CD4-positive, alpha-beta T cell (primary cell): ENCODE data around the gene NXPE1. TPM values are rescaled to one million over a fixed set of nuclear protein-coding genes. Genes with fewer than 3 reads are reported as not detected.

Source experiments
- ATAC-seq: fragments of 200-7000 bp; cut with Tn5 transposase; one replicate; pipeline ENCODE4 v1.10.0; 2022; ENCODE audit warnings: mild to moderate bottlenecking; ENCODE audit not compliant: poor library complexity
- CTCF ChIA-PET: fragments of 350-600 bp; sonication (Branson Sonifier 250); formaldehyde crosslinking; loops from one replicate; lab custom pipeline; 2021; ENCODE audit warnings: antibody characterized with exemption, inconsistent platforms; lab: Charles Lee
- POLR2A ChIA-PET: fragments of 350-600 bp; sonication (Branson Sonifier 250); formaldehyde crosslinking; loops from one replicate; lab custom pipeline; 2021; ENCODE audit warnings: antibody characterized with exemption, inconsistent platforms; lab: Charles Lee
- DNase-seq, 14 experiments: peaks; one replicate each; pipeline ENCODE4 v3.0.0-alpha.2; 2013 to 2020; ENCODE audit warnings: mixed read lengths in 2 of 14
- H3K27ac ChIP-seq, 2 donors: one replicate each; pipeline versions ENCODE4 v1.5.1 to v1.7.0; 2013; ENCODE audit warnings: low read length in 2 of 2, low read depth in 1 of 2, mild to moderate bottlenecking in 1 of 2
- H3K27me3 ChIP-seq, 2 experiments: 1 replicate in 1 of 2; 2 replicates in 1 of 2; pipeline versions ENCODE4 v1.6.1 to v1.7.0; 2013; ENCODE audit warnings: low read length in 2 of 2, control low read depth in 1 of 2, mild to moderate bottlenecking in 1 of 2, moderate library complexity in 1 of 2; ENCODE audit not compliant: insufficient read depth in 2 of 2, control insufficient read depth in 1 of 2
- H3K36me3 ChIP-seq: one replicate; pipeline ENCODE4 v1.6.1; 2013; ENCODE audit warnings: low read length, control low read depth; ENCODE audit not compliant: insufficient read depth
- H3K4me1 ChIP-seq: one replicate; pipeline ENCODE4 v1.6.1; 2013; ENCODE audit warnings: low read length, control low read depth; ENCODE audit not compliant: insufficient read depth
- H3K4me3 ChIP-seq: one replicate; pipeline ENCODE4 v1.5.1; 2013; ENCODE audit warnings: mild to moderate bottlenecking, low read length, moderate library complexity
- H3K9me3 ChIP-seq, 2 experiments: 1 replicate in 1 of 2; 2 replicates in 1 of 2; pipeline versions ENCODE4 v1.6.1 to v1.7.0; 2013; ENCODE audit warnings: low read length in 2 of 2, mild to moderate bottlenecking in 2 of 2, control low read depth in 1 of 2, moderate library complexity in 1 of 2; ENCODE audit not compliant: control insufficient read depth in 1 of 2, insufficient read depth in 1 of 2
- H3K27ac Mint-ChIP-seq: one replicate; pipeline ENCODE4 v1.8.0; 2020; ENCODE audit warnings: mixed read lengths
- H3K27me3 Mint-ChIP-seq: one replicate; pipeline ENCODE4 v1.8.0; 2021; ENCODE audit warnings: mixed read lengths
- H3K36me3 Mint-ChIP-seq: one replicate; pipeline ENCODE4 v1.8.0; 2021; ENCODE audit warnings: low read depth, mixed read lengths
- H3K4me1 Mint-ChIP-seq: one replicate; pipeline ENCODE4 v1.8.0; 2021; ENCODE audit warnings: low read depth, mixed read lengths
- H3K4me3 Mint-ChIP-seq: one replicate; pipeline ENCODE4 v1.8.0; 2020; ENCODE audit warnings: mild to moderate bottlenecking, mixed read lengths
- H3K9me3 Mint-ChIP-seq: one replicate; pipeline ENCODE4 v1.8.0; 2020; ENCODE audit warnings: mixed read lengths
- CTCF ChIP-seq: fragments of 200-600 bp; IDR thresholded peaks from one replicate; pipeline ENCODE4 v1.8.0; 2022; ENCODE audit warnings: antibody characterized with exemption, mild to moderate bottlenecking
- intact Hi-C, 2 experiments: fragments of 100-400 bp; cut with DNase I in 1 of 2; cut with micrococcal nuclease in 1 of 2; formaldehyde crosslinking; loops; one replicate each; pipeline versions ENCODE4 v1.15.1 to v1.9.0; 2023 to 2025; cut with DNase I, micrococcal nuclease
- total RNA-seq, 174 experiments: library from RNA in 2 of 174; stranded (reverse) in 2 of 174; gene quantifications; one replicate each; pipeline ENCODE4 v1.2.3 and lab custom pipeline; 2021 to 2026

Gene NXPE1
- total RNA-seq, 2 experiments from 2014 or later, result not detected

- TF ChIP-seq CTCF, result no peak
- Mint-ChIP-seq H3K4me1 (no peaks in the 10 kb centered on the region), H3K4me3 (no peak overlapping the region), H3K27ac (no peak overlapping the region), H3K9me3 (peaks cover 5% of the 10 kb centered on the region), H3K27me3 (peaks cover 11% of the 10 kb centered on the region), H3K36me3 (no peaks in the 10 kb centered on the region)
- DNase-seq (no peak), ATAC-seq (no peak)
- ChIA-PET POLR2A (no interaction called here), CTCF (interaction anchor here (1.4 kb wide), 1 partner anchor 10 kb away, joined by 4 read pairs; no protein-coding TSS in a partner anchor)
- intact Hi-C loops, result no loop called here
- Histone ChIP-seq H3K4me1 (no peaks in the 10 kb centered on the region), H3K36me3 (no peaks in the 10 kb centered on the region), H3K9me3 (peaks cover 0 to 12% of the 10 kb centered on the region in 2 experiments), H3K27me3 (no peaks in the 10 kb centered on the region), H3K4me3 (no peak overlapping the region), H3K27ac (no peak overlapping the region)
These were observed 34.0 kb downstream of the NXPE1 start for GRCh38 chr11:114525682-114526081.

GRCh38 chr11:114524122-114524521, 35.6 kb downstream of the NXPE1 start:
- Mint-ChIP-seq H3K9me3 (peaks cover 5% of the 10 kb centered on the region), H3K4me1 (no peaks in the 10 kb centered on the region), H3K27ac (no peak overlapping the region), H3K27me3 (peaks cover 11% of the 10 kb centered on the region), H3K4me3 (no peak overlapping the region), H3K36me3 (no peaks in the 10 kb centered on the region)
- TF ChIP-seq CTCF, result no peak
- ChIA-PET POLR2A (no interaction called here), CTCF (interaction anchor here (1.4 kb wide), 1 partner anchor 9 kb away, joined by 4 read pairs; no protein-coding TSS in a partner anchor)
- ATAC-seq (no peak), DNase-seq (no peak)
- H3K36me3 ChIP-seq, result no peaks in the 10 kb centered on the region
- H3K27ac ChIP-seq, result no peak overlapping the region
- H3K9me3 ChIP-seq, result peaks cover 0 to 12% of the 10 kb centered on the region in 2 experiments
- no peaks in the 10 kb centered on the region for H3K27me3 ChIP-seq
- H3K4me3 ChIP-seq, result no peak overlapping the region
- intact Hi-C loops, result no loop called here
- H3K4me1 ChIP-seq, result no peaks in the 10 kb centered on the region

- no peaks in the 10 kb centered on the region for H3K36me3 ChIP-seq
- peaks cover 5% of the 10 kb centered on the region for H3K9me3 Mint-ChIP-seq
- no peaks in the 10 kb centered on the region for H3K27me3 ChIP-seq
- peaks cover 0 to 12% of the 10 kb centered on the region in 2 experiments for H3K9me3 ChIP-seq
- DNase-seq, result no peak
- no peaks in the 10 kb centered on the region for H3K4me1 ChIP-seq
- ChIA-PET POLR2A (no interaction called here), CTCF (no interaction called here)
- H3K27ac ChIP-seq, result no peak overlapping the region
- no peaks in the 10 kb centered on the region for H3K36me3 Mint-ChIP-seq
- H3K4me1 Mint-ChIP-seq, result no peaks in the 10 kb centered on the region
- intact Hi-C loops, result no loop called here
- H3K4me3 Mint-ChIP-seq, result no peak overlapping the region
- ATAC-seq, result no peak
- TF ChIP-seq CTCF, result no peak
- H3K27me3 Mint-ChIP-seq, result peaks cover 11% of the 10 kb centered on the region
- no peak overlapping the region for H3K4me3 ChIP-seq
- H3K27ac Mint-ChIP-seq, result no peak overlapping the region
These were observed 36.9 kb downstream of the NXPE1 start for GRCh38 chr11:114522818-114523217.
